Measurements from ENCODE around the gene GPR61. TPM values are rescaled to one million over a fixed set of nuclear protein-coding genes. Genes with fewer than 3 reads are reported as not detected.
A peak's percentile ranks its signal among the peaks of the same experiment; 100 is the strongest.

GPR61 gene
- total and polyA plus RNA-seq, 9 of the 15 experiments (the other 6 are each of a cell fraction or from before 2014, with no cell fraction given), result 0.04 to 1.1 (median 0.25) TPM; not detected in 4

GRCh38 chr1:109493805-109494539 lies 45.7 kb upstream of the GPR61 start, which contains the start of gene CYB561D1 (continued):
- TF ChIP-seq E4F1 (CRISPR knock-in tag; IDR thresholded peaks at IDR 0.05; ENCODE audit: borderline replicate concordance) (no peak), HCFC1 (IDR thresholded peaks at IDR 0.05; ENCODE audit: low read depth, low read length) (peak; percentile 67), ZBTB33 (CRISPR knock-in tag; IDR thresholded peaks at IDR 0.05) (peak; percentile 9; the same call in 1 of the 2 replicates), GTF2E2 (tag; IDR thresholded peaks at IDR 0.05) (no peak), NCOA6 (IDR thresholded peaks at IDR 0.05) (no peak), E2F3 (CRISPR knock-in tag; IDR thresholded peaks at IDR 0.05) (0 out of 2 replicates have a peak, but pooled peaks have one; percentile 50), STAT6 (CRISPR knock-in tag; IDR thresholded peaks at IDR 0.05) (peak; percentile 77; the same call in 1 of the 2 replicates), SMARCC2 (IDR thresholded peaks at IDR 0.05; ENCODE audit: low read depth) (no peak), GATAD2B (IDR thresholded peaks at IDR 0.05; ENCODE audit: borderline replicate concordance) (no peak), KLF13 (tag; IDR thresholded peaks at IDR 0.05; ENCODE audit: borderline replicate concordance, low read depth) (peak; percentile 87), ZEB2 (IDR thresholded peaks at IDR 0.05) (peak; percentile 22; the same call in 1 of the 2 replicates), ARID1B (IDR thresholded peaks at IDR 0.05) (no peak; the same call in none of the 2 replicates), CBX3 (IDR thresholded peaks at IDR 0.05; ENCODE audit: borderline replicate concordance in 1 of 2, low read length in 2 of 2) (peak in 1 of 2 experiments; percentile 26; a peak in 1 of 3 replicates), RBM15 (IDR thresholded peaks at IDR 0.05; ENCODE audit: insufficient read depth, low read length) (no peak), MTA3 (IDR thresholded peaks at IDR 0.05; ENCODE audit: borderline replicate concordance) (peak; percentile 88; the same call in 1 of the 2 replicates), ZNF830 (CRISPR knock-in tag; IDR thresholded peaks at IDR 0.05) (no peak), PBX2 (CRISPR knock-in tag; IDR thresholded peaks at IDR 0.05; ENCODE audit: low read depth) (no peak), PBX2 (tag; conservative IDR thresholded peaks at IDR 0.05; ENCODE audit: low read depth) (no peak)

All from K562 (cell line).